Stomach (tissue), 9 donors: Measurements from ENCODE around the gene ABCF2. TPM values are rescaled to one million over a fixed set of nuclear protein-coding genes. Genes with fewer than 3 reads are reported as not detected.

ENCODE experiments used
- DNase-seq, 2 donors: peaks; one replicate each; pipeline versions ENCODE4 v3.0.0 to v3.0.0-alpha.2; 2013 to 2019
- H3K27ac ChIP-seq, 5 donors: fragments of 200-600 bp in 4 of 5; sonication (generic) in 4 of 5; one replicate each; pipeline ENCODE4 v1.5.1; 2013 to 2019; ENCODE audit warnings: mild to moderate bottlenecking in 1 of 5, moderate library complexity in 1 of 5
- H3K27me3 ChIP-seq, 3 donors: fragments of 200-600 bp; sonication (generic); one replicate each; pipeline ENCODE4 v1.5.1; 2017 to 2019; ENCODE audit warnings: mixed run types in 1 of 3
- H3K36me3 ChIP-seq, 4 donors: fragments of 200-600 bp; sonication (generic); 1 replicate in 3 of 4; 2 replicates in 1 of 4; pipeline ENCODE4 v1.5.1; 2016 to 2019
- H3K4me1 ChIP-seq, 4 donors: fragments of 200-600 bp; sonication (generic); one replicate each; pipeline ENCODE4 v1.5.1; 2016 to 2019
- H3K4me3 ChIP-seq, 4 donors: fragments of 200-600 bp; sonication (generic) in 3 of 4; one replicate each; pipeline ENCODE4 v1.5.1; 2016 to 2019; ENCODE audit warnings: mild to moderate bottlenecking in 1 of 4
- H3K9me3 ChIP-seq, 4 donors: fragments of 200-600 bp; sonication (generic); one replicate each; pipeline ENCODE4 v1.5.1; 2016 to 2019
- CTCF ChIP-seq, 7 experiments: fragments of 450-650 bp in 4 of 7; fragments of 200-600 bp in 3 of 7; sonication (generic) in 3 of 7; IDR thresholded peaks; one replicate each; pipeline ENCODE4 v1.5.1; 2016 to 2019; ENCODE audit warnings: antibody characterized with exemption in 7 of 7, control low read depth in 2 of 7, mild to moderate bottlenecking in 1 of 7
- EP300 ChIP-seq: sonication (generic); formaldehyde crosslinking; IDR thresholded peaks from one replicate; pipeline ENCODE4 v1.6.1; 2017; ENCODE audit warnings: antibody characterized with exemption
- POLR2A ChIP-seq, 4 donors: fragments of 450-650 bp; IDR thresholded peaks; one replicate each; pipeline ENCODE4 v1.6.1; 2016; ENCODE audit warnings: antibody characterized with exemption in 4 of 4, control low read depth in 2 of 4, mild to moderate bottlenecking in 1 of 4, moderate library complexity in 1 of 4
- POLR2AphosphoS5 ChIP-seq, 3 donors: sonication (generic); formaldehyde crosslinking; IDR thresholded peaks; one replicate each; pipeline ENCODE4 v1.6.1; 2016; ENCODE audit warnings: antibody characterized with exemption in 3 of 3
- WGBS, 5 donors: extraction: QIAGEN DNeasy Blood & Tissue Kit in 3 of 5; methylation state at CpG; one replicate each; pipeline versions ENCODE4 v1.1.5 to v1.1.7; 2013 to 2018; 5-methylcytosine and 5-hydroxymethylcytosine counted together
- intact Hi-C: fragments of 100-400 bp; cut with DNase I; formaldehyde crosslinking; loops from one replicate; pipeline ENCODE4 v1.15.1; 2023; ENCODE audit warnings: low total_unique reads
- polyA plus RNA-seq, 3 donors: library from polyadenylated mRNA; stranded (reverse); fragments of 200-250 nt; gene quantifications; one replicate each; pipeline ENCODE4 v1.2.3, GENCODE V29; 2013
- total RNA-seq, 5 donors: library from RNA; depleted of rRNA; stranded (reverse); fragments of >200 nt; gene quantifications; one replicate each; pipeline versions ENCODE4 v1.1.0 to v1.2.3, GENCODE V29; 2014 to 2016
- donor health status: healthy with polysubstance abuse.
- donor health status: Bipolar disorder and iron deficiency.
- donor health status: healthy.

ABCF2 gene
- total and polyA plus RNA-seq, 8 donors = 5.2 to 28.0 (median 15.2) TPM

- Histone ChIP-seq H3K4me1 (no peaks in the 10 kb centered on the region), H3K27me3 (peaks cover 0 to 17% (median 1%) of the 10 kb centered on the region in 3 donors), H3K27ac (no peak overlapping the region), H3K36me3 (no peaks in the 10 kb centered on the region), H3K4me3 (no peak overlapping the region), H3K9me3 (no peaks in the 10 kb centered on the region)
- DNase-seq = no peak
- TF ChIP-seq POLR2AphosphoS5 (IDR thresholded peaks at IDR 0.05) (no peak), EP300 (no peak)
- 86 to 87% (median 86%) methylated on average over 11 to 16 of the region's 16 CpGs for WGBS, 5 donors
- intact Hi-C loops = no loop called here
Measured at GRCh38 chr7:151185762-151186639, 41.0 kb downstream of the ABCF2 start.

- H3K4me3 ChIP-seq = no peak overlapping the region
- no peaks in the 10 kb centered on the region for H3K9me3 ChIP-seq
- intact Hi-C loops = no loop called here
- peaks cover 0 to 56% (median 14%) of the 10 kb centered on the region in 3 donors for H3K27me3 ChIP-seq
- no peaks in the 10 kb centered on the region for H3K36me3 ChIP-seq
- no peaks in the 10 kb centered on the region for H3K4me1 ChIP-seq
- H3K27ac ChIP-seq = no peak overlapping the region
- WGBS, 5 donors = 80 to 86% (median 82%) methylated on average over 9 to 22 of the region's 22 CpGs
- TF ChIP-seq POLR2A (IDR thresholded peaks at IDR 0.05) (no peak), POLR2AphosphoS5 (IDR thresholded peaks at IDR 0.05) (no peak), CTCF (IDR thresholded peaks at IDR 0.05) (no peak), EP300 (no peak)
- DNase-seq = no peak
Measured at GRCh38 chr7:151181011-151181431, 46.0 kb downstream of the ABCF2 start.

GRCh38 chr7:151179946-151180345 is 47.1 kb downstream of the ABCF2 start:
- DNase-seq = no peak
- H3K4me1 ChIP-seq = peaks cover 0 to under 1% (median 0%) of the 10 kb centered on the region in 4 donors
- no peaks in the 10 kb centered on the region for H3K9me3 ChIP-seq
- TF ChIP-seq CTCF (IDR thresholded peaks at IDR 0.05) = no peak
- TF ChIP-seq POLR2A (IDR thresholded peaks at IDR 0.05) = no peak
- no peak for TF ChIP-seq POLR2AphosphoS5 (IDR thresholded peaks at IDR 0.05)
- no peak for TF ChIP-seq EP300
- no peak overlapping the region for H3K27ac ChIP-seq
- H3K36me3 ChIP-seq = no peaks in the 10 kb centered on the region
- H3K27me3 ChIP-seq = peaks cover 0 to 67% (median 25%) of the 10 kb centered on the region in 3 donors
- 58 to 79% (median 76%) methylated on average over 4 of the region's 4 CpGs for WGBS, 5 donors
- intact Hi-C loops = no loop called here
- no peak overlapping the region for H3K4me3 ChIP-seq

- TF ChIP-seq CTCF (IDR thresholded peaks at IDR 0.05) (no peak), POLR2A (IDR thresholded peaks at IDR 0.05) (no peak), EP300 (no peak), POLR2AphosphoS5 (IDR thresholded peaks at IDR 0.05) (no peak)
- Histone ChIP-seq H3K36me3 (no peaks in the 10 kb centered on the region), H3K4me3 (no peak overlapping the region), H3K4me1 (peaks cover 0 to 6% (median 2%) of the 10 kb centered on the region in 4 donors), H3K27ac (no peak overlapping the region), H3K27me3 (peaks cover 0 to 72% (median 29%) of the 10 kb centered on the region in 3 donors), H3K9me3 (no peaks in the 10 kb centered on the region)
- intact Hi-C loops = no loop called here
- WGBS, 5 donors = 70 to 88% (median 75%) methylated on average over 7 to 8 of the region's 8 CpGs
- DNase-seq = no peak
Measured at GRCh38 chr7:151179287-151179860, 47.6 kb downstream of the ABCF2 start.
